NCI-H510A treated with DMSO at 0.1 percent for 48 hours (cell line): ENCODE data around the gene CYTH1.

ENCODE experiments used
- DNase-seq: peaks from one replicate; lab custom pipeline; 2025; lab: John Stamatoyannopoulos, UW

CYTH1 gene, protein sequence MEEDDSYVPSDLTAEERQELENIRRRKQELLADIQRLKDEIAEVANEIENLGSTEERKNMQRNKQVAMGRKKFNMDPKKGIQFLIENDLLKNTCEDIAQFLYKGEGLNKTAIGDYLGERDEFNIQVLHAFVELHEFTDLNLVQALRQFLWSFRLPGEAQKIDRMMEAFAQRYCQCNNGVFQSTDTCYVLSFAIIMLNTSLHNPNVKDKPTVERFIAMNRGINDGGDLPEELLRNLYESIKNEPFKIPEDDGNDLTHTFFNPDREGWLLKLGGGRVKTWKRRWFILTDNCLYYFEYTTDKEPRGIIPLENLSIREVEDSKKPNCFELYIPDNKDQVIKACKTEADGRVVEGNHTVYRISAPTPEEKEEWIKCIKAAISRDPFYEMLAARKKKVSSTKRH

GRCh38 chr17:78781893-78782304 is at the start of gene CYTH1:
Gene CYTH1 (minus strand): TSS chr17:78782273. CDS start chr17:78782223, 50 bp downstream.
- DNase-seq = no peak

GRCh38 chr17:78829477-78829876 is 47.4 kb upstream of the CYTH1 start:
- no peak for DNase-seq

GRCh38 chr17:78828470-78829185 is 46.6 kb upstream of the CYTH1 start:
- DNase-seq = no peak

DNA sequence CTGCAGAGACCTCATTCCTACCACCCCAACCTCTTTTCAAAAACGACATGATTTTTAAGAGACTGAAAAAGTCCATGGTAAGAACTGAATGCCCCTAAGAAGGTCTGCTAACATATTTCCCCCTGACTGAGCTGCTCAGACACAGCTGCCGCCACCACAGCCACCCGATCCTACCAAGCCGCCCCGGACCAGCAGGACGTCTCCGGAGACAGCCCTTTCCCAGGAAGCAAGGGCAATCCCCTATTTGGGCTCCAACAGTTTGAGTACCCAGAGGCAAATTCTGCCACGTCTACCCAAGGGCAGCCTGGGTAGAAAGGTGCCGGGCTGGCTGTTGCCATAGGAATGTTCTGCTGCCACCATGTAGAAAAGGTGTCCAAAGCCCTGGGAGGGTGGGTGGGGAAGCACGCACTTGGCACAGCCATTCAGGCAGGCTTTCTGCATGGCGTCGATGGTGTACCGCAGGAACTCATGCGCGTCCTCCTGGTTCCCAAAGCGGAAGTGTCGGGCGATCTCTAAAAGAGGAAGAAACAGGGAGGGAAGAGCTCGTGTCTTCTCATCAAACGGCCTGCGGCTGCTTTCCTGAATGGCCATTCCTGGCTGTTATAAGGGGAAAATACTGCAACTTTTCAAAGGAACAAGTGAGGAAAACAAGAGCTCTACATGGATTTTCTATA is 44.9 kb upstream of the CYTH1 start:
- no peak for DNase-seq

GRCh38 chr17:78826421-78826820 is 44.3 kb upstream of the CYTH1 start:
- no peak for DNase-seq

- DNase-seq = no peak
Observed at GRCh38 chr17:78825696-78826095, 43.6 kb upstream of the CYTH1 start.

- DNase-seq = no peak
Observed at GRCh38 chr17:78824240-78824639, 42.2 kb upstream of the CYTH1 start.

DNA sequence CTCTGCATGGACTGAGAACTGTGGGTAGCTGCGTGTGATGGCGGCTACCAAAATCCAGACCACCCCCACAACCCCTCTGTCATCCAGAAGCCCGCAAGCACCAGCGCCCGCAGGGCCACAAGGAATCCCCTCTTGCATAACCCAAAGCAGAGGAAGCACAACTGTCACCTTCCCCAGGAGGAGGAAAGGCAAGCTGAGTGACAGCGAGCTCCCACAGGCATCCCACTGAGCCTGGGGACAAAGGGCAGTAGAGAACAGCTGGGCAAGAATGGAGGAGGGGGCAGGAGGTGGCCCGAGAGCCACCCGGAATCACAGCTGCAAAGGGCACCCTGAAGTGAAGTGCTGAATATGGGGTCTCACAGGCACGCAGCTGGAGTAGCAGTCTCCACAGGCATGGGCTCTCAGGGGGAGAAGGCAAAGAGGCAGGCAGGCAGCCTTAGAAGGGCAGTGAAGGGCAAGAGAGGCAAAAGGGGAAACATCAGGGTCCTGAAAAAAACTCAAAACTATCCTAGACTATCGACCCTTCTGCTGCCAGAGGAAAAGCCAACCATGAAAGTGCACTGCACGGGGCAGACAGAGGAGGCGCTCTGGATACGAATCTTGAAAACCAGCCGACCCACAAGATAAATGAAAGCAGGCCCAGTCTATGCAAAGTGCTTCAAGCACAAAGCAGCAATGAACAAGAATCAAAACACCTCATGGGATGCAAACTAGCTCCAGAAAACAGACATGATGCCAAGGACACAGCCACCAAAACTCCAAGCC is 41.4 kb upstream of the CYTH1 start:
- DNase-seq = no peak

- DNase-seq = no peak
Observed at GRCh38 chr17:78822552-78822951, 40.5 kb upstream of the CYTH1 start.

- no peak for DNase-seq
Observed at GRCh38 chr17:78821961-78822360, 39.9 kb upstream of the CYTH1 start.

GRCh38 chr17:78820841-78821240 is 38.8 kb upstream of the CYTH1 start:
- DNase-seq = no peak

DNA sequence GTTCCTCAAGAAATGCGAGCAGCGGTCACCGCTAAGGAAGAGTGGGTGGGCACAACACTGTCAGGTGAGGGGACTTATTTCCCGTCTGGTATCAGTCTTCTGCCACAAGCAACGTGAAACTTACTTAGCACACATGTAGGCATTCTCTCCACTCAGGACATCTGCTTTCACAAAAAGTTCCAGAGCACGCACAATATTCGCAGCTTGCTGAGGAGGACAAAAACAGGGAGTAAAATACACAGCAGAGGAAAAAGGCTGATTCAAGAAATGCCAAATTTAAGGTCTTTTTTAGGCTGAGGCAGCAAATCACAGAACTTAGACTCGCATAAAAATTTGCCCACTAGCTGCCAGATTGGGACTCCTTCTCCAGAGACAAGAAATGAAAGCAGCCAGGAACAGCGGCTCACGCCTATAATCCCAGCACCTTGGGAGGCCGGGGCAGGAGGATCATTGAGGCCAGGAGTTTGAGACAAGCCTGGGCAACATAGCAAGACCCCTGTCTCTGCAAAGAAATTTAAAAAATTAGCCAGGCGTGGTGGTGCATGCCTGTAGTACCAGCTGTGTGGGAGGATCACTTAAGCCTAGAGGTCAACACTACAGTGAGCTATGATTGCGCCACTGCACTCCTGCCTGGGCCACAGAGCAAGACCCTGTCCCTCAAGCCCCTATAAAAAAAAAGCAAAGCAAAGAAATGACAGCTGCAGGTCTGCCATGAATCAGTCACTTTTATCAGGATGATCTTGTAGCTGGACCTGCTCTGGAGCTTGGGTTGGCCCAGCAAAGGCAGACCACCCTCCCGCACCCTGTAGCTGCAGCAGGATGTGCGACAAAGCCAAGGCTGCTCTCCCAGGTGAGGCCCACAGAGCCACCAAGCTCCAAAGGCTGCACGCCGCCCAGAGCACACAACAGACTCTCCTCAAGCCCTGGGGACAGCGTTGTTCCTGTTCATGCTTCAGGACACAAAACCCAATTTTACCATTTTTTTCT is 38.0 kb upstream of the CYTH1 start:
- DNase-seq = no peak

DNA sequence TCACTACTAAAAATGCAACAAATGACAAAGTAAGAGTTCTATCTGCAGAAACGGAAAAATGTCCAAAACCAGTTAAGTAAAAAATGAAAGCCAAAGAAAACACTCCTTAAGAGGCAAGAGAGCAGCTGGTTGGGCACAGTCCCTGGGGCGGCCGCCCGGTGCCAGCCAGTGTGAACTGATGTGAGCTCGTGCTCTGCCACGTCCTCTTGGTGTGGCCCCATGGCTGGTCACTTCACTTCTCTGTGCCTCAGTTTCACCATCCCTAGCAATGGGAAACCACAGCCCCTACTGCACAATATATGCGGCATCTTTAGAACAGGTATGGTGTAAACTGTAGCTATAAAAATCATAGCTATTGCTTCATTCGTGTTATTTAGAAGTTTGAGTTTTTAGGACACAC is 37.3 kb upstream of the CYTH1 start:
- DNase-seq = no peak

DNA sequence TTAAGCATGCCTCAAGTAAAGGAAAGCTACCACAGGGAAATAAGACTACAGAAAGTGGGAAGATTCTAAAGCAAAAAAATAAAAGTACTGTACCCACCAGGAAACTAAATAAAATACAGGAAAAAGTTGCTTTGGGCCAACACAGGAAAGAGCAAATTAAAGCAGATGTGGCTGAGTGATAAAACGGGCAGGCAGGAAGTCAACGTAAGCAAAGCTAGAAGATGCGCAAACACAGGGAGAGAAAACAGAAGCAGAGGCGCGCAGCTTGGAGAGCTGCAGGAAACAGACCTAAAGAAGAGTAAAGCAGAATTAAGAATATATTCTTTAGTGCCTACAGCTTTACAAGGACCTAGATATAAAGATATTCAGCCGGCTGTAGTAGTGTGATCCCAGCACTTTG is 36.9 kb upstream of the CYTH1 start:
- DNase-seq = no peak

GRCh38 chr17:78818152-78818846 is 36.2 kb upstream of the CYTH1 start:
- no peak for DNase-seq

- no peak for DNase-seq
Observed at GRCh38 chr17:78817123-78817522, 35.0 kb upstream of the CYTH1 start.

DNA sequence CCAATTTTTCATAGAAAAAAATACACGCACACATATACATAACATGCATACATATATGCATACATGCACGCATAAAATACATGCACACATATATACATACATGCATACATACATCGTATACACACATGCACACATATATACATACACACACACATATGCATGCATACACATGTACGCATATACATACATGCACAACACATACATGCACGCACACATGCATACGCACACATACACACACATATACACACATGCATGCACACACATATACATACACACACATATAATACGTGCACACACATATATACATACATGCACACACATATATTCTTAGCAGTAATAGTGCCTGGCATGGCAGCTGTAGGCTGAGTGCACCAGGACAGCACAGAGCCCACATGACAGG is 33.6 kb upstream of the CYTH1 start:
- DNase-seq = no peak

DNA sequence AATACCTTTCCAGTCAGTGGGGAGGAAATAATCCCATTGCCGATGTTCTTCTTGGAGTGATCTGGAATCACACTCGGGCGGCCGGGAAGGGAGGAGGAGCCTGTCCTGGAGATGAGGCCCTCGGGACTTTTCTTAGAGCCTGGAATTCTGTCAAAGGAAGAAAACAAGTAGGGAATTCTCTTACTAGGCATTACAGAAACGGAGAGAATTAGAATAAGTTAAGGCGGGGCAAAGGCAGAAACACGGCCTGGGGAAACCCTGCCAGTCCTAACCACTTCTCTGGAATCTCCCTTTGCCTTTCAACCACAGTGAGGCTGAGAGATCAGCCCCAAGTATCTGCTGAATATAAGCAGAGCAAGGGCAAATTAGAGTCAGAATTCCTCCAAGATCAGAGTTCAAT is 30.8 kb upstream of the CYTH1 start:
- DNase-seq = no peak

DNA sequence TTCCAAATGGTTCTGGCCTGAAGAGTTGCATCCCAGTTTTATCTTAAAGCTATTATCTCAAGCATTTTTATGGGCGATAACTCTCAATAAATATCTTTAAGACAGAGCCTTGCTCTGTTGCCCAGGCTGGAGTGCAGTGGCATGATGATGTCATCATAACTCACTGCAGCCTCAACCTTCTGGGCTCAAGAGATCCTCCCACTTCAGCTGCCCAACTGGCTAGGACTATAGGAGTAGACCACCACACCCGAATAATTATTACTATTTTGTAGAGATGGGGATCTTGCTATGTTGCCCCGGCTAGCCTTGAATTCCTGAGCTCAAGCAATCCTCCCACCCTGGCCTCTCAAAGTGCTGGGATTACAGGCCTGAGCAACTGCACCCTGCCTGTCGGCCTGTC is 26.1 kb upstream of the CYTH1 start:
- DNase-seq = no peak

DNA sequence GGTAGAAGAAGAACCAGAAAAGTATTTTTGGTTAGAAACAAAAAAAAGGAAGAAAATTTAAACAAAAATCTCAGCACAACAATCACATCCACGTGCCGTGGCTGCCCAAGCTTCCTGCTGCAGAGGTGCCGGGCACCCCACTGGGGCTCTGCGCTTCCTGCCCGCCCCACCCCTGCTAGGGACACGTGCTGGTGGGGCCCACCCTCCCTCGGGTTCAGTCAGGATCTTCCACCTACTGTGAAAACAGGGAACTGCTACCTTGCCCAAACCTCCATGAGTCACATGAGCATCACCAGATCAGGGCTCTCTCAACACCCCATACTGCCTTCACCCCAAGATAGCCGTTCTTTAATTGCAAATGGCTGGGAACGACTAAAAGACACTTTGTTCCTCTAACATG is 24.4 kb upstream of the CYTH1 start:
- DNase-seq = no peak
